CD8-positive, alpha-beta memory T cell (primary cell): Measurements from ENCODE around the gene LPGAT1. TPM values are rescaled to one million over a fixed set of nuclear protein-coding genes. Genes with fewer than 3 reads are reported as not detected.

Experiments used
- CTCF ChIA-PET: fragments of 350-600 bp; sonication (Branson Sonifier 250); formaldehyde crosslinking; loops from one replicate; lab custom pipeline; 2021; ENCODE audit warnings: antibody characterized with exemption; lab: Charles Lee
- POLR2A ChIA-PET: fragments of 350-600 bp; sonication (Branson Sonifier 250); formaldehyde crosslinking; loops from one replicate; lab custom pipeline; 2021; ENCODE audit warnings: antibody characterized with exemption; lab: Charles Lee
- DNase-seq, 5 donors: peaks; one replicate each; pipeline versions ENCODE4 v3.0.0 to v3.0.0-alpha.2; 2020 to 2022; ENCODE audit warnings: mixed read lengths in 1 of 5
- H3K27ac ChIP-seq: one replicate; pipeline ENCODE4 v1.7.0; 2013; ENCODE audit warnings: low read depth, mild to moderate bottlenecking, low read length, moderate library complexity
- H3K27me3 ChIP-seq: 2 replicates; pipeline ENCODE4 v1.7.0; 2013; ENCODE audit warnings: low read length, mild to moderate bottlenecking; ENCODE audit not compliant: insufficient read depth, poor library complexity, severe bottlenecking
- H3K36me3 ChIP-seq: 2 replicates; pipeline ENCODE4 v1.7.0; 2013; ENCODE audit warnings: mild to moderate bottlenecking, low read length, moderate library complexity; ENCODE audit not compliant: insufficient read depth
- H3K4me1 ChIP-seq: 2 replicates; pipeline ENCODE4 v1.7.0; 2013; ENCODE audit warnings: mild to moderate bottlenecking, low read length, moderate library complexity; ENCODE audit not compliant: insufficient read depth
- H3K4me3 ChIP-seq: 2 replicates; pipeline ENCODE4 v1.7.0; 2013; ENCODE audit warnings: mild to moderate bottlenecking, low read length
- H3K9me3 ChIP-seq: 2 replicates; pipeline ENCODE4 v1.7.0; 2013; ENCODE audit warnings: mild to moderate bottlenecking, low read length
- H3K27ac Mint-ChIP-seq, 8 donors: one replicate each; pipeline ENCODE4 v1.8.0; 2020 to 2021; ENCODE audit warnings: mixed read lengths in 8 of 8, mild to moderate bottlenecking in 6 of 8, inconsistent platforms in 3 of 8, moderate library complexity in 3 of 8
- H3K27me3 Mint-ChIP-seq, 2 donors: one replicate each; pipeline ENCODE4 v1.8.0; 2020 to 2021; ENCODE audit warnings: mixed read lengths in 2 of 2, mild to moderate bottlenecking in 1 of 2, moderate library complexity in 1 of 2
- H3K36me3 Mint-ChIP-seq, 3 donors: one replicate each; pipeline ENCODE4 v1.8.0; 2020 to 2021; ENCODE audit warnings: mixed read lengths in 3 of 3, inconsistent platforms in 1 of 3, mild to moderate bottlenecking in 1 of 3
- H3K4me1 Mint-ChIP-seq, 3 donors: one replicate each; pipeline ENCODE4 v1.8.0; 2020 to 2021; ENCODE audit warnings: mixed read lengths in 3 of 3, inconsistent platforms in 1 of 3, mild to moderate bottlenecking in 1 of 3
- H3K4me3 Mint-ChIP-seq, 7 donors: one replicate each; pipeline ENCODE4 v1.8.0; 2020 to 2021; ENCODE audit warnings: mixed read lengths in 7 of 7, mild to moderate bottlenecking in 6 of 7, moderate library complexity in 4 of 7, inconsistent platforms in 2 of 7
- H3K9me3 Mint-ChIP-seq, 5 donors: one replicate each; pipeline ENCODE4 v1.8.0; 2020 to 2022; ENCODE audit warnings: mixed read lengths in 5 of 5, mild to moderate bottlenecking in 3 of 5, moderate library complexity in 2 of 5, inconsistent platforms in 1 of 5
- polyA plus RNA-seq: library from polyadenylated mRNA; unstranded; fragments of 300-500 nt; fragmentation: Illumina TruSeq; gene quantifications from one replicate; pipeline ENCODE4 v1.2.3, GENCODE V29; 2021
- total RNA-seq, 2 experiments: library from RNA; stranded (reverse); gene quantifications; one replicate each; pipeline ENCODE4 v1.2.3, GENCODE V29; 2021

The LPGAT1 gene
- total and polyA plus RNA-seq, 3 experiments from 2014 or later, result 25.3 to 28.9 (median 25.4) TPM

- Mint-ChIP-seq H3K4me3 (peak overlapping the region in 1 of 7 donors; percentile 7), H3K27ac (peak overlapping the region in 3 of 8 donors; percentile 69 to 89 (median 78)), H3K36me3 (no peaks in the 10 kb centered on the region), H3K27me3 (peaks cover 0 to 2% of the 10 kb centered on the region in 2 donors), H3K9me3 (no peaks in the 10 kb centered on the region), H3K4me1 (peaks cover 32 to 39% (median 37%) of the 10 kb centered on the region in 3 donors)
- CTCF ChIA-PET, result interaction anchor here (0.6 to 1.3 kb wide), 3 partner anchors 18 to 94 kb away, joined by 3 to 4 read pairs (median 3); no protein-coding TSS in a partner anchor
- H3K36me3 ChIP-seq, result no peaks in the 10 kb centered on the region
- no peak overlapping the region for H3K4me3 ChIP-seq
- POLR2A ChIA-PET, result interaction anchor here (0.6 kb wide), 1 partner anchor 10 kb away, joined by 4 read pairs; no protein-coding TSS in a partner anchor
- no peaks in the 10 kb centered on the region for H3K9me3 ChIP-seq
- H3K27ac ChIP-seq, result no peak overlapping the region
- no peaks in the 10 kb centered on the region for H3K27me3 ChIP-seq
- DNase-seq, result no peak
- H3K4me1 ChIP-seq, result peaks cover 34% of the 10 kb centered on the region
These were observed 93.2 kb downstream of the LPGAT1 start for GRCh38 chr1:211737115-211738035.

DNA sequence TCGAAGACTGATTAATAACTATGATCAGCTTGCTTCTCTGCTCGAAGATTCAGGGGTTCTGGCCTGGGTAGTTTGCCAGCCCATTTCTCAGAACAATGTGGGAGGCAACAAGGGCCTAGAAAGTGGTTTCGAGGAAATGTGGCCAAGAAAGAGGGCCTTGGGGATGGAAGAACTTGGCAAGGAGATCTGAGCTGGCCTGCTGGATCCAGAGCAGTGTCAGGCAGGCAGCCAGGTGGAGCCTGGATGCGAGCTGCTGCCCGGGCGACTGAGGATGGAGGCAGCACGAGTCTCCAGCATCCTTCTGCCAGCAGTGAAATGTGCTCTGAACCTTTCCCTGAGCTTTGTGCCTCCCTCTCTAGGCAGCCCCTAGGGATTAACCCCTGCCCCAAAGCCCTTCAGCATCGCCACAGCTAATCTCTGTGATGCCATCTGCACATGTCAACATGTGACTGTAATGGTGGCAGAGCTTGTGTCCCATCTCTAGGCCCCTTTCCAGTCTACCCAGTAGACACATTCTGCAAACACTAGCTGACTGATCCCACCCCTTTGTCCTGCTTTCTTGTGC, 94.1 kb downstream of the LPGAT1 start:
- no peaks in the 10 kb centered on the region for H3K9me3 ChIP-seq
- Mint-ChIP-seq H3K27ac (peak overlapping the region in 3 of 8 donors; percentile 6 to 81 (median 33)), H3K4me1 (peaks cover 32 to 39% (median 37%) of the 10 kb centered on the region in 3 donors), H3K36me3 (no peaks in the 10 kb centered on the region), H3K9me3 (no peaks in the 10 kb centered on the region), H3K4me3 (peak overlapping the region in 1 of 7 donors; percentile 32), H3K27me3 (peaks cover 0 to 2% of the 10 kb centered on the region in 2 donors)
- ChIA-PET CTCF (interaction anchor here (1.0 to 1.3 kb wide), 2 partner anchors 17 to 38 kb away, joined by 3 to 4 read pairs; no protein-coding TSS in a partner anchor), POLR2A (interaction anchor here (0.6 kb wide), 1 partner anchor 9 kb away, joined by 4 read pairs; no protein-coding TSS in a partner anchor)
- no peak for DNase-seq
- H3K36me3 ChIP-seq, result no peaks in the 10 kb centered on the region
- no peaks in the 10 kb centered on the region for H3K27me3 ChIP-seq
- H3K4me3 ChIP-seq, result no peak overlapping the region
- H3K27ac ChIP-seq, result no peak overlapping the region
- H3K4me1 ChIP-seq, result peaks cover 34% of the 10 kb centered on the region

- H3K36me3 Mint-ChIP-seq, result no peaks in the 10 kb centered on the region
- Histone ChIP-seq H3K36me3 (no peaks in the 10 kb centered on the region), H3K4me1 (peaks cover 34% of the 10 kb centered on the region), H3K9me3 (no peaks in the 10 kb centered on the region), H3K27me3 (no peaks in the 10 kb centered on the region), H3K27ac (no peak overlapping the region), H3K4me3 (no peak overlapping the region)
- H3K4me3 Mint-ChIP-seq, result no peak overlapping the region
- DNase-seq, result no peak
- no peaks in the 10 kb centered on the region for H3K9me3 Mint-ChIP-seq
- H3K27ac Mint-ChIP-seq, result no peak overlapping the region
- peaks cover 29 to 33% (median 30%) of the 10 kb centered on the region in 3 donors for H3K4me1 Mint-ChIP-seq
- peaks cover 0 to 2% of the 10 kb centered on the region in 2 donors for H3K27me3 Mint-ChIP-seq
- ChIA-PET CTCF (no interaction called here), POLR2A (no interaction called here)
These were observed 95.1 kb downstream of the LPGAT1 start for GRCh38 chr1:211735208-211736170.

DNA sequence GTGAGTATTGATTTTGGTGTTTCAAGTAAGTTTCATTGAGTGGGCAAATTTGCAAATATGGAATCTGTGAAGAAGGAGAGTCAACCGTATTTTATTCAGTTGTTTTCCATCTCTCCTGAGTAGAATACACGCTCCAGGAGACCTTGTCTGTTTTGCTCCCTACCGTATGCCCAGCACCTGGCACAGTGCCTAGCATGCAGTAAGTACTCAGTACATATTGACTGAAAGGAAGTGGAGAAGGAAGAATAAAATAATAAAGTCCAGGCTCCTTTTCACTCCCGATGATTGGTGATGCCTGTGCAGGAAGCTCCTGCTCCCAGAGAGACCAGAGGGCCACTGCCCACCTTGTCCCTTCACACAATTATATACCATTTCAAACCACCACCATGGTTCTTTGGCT, 95.8 kb downstream of the LPGAT1 start:
- Mint-ChIP-seq H3K4me3 (no peak overlapping the region), H3K9me3 (no peaks in the 10 kb centered on the region), H3K36me3 (no peaks in the 10 kb centered on the region), H3K27ac (no peak overlapping the region), H3K27me3 (peaks cover 0 to 2% of the 10 kb centered on the region in 2 donors), H3K4me1 (peaks cover 22 to 26% (median 23%) of the 10 kb centered on the region in 3 donors)
- DNase-seq, result no peak
- ChIA-PET POLR2A (no interaction called here), CTCF (no interaction called here)
- no peaks in the 10 kb centered on the region for H3K36me3 ChIP-seq
- no peaks in the 10 kb centered on the region for H3K9me3 ChIP-seq
- H3K4me3 ChIP-seq, result no peak overlapping the region
- H3K27me3 ChIP-seq, result no peaks in the 10 kb centered on the region
- H3K27ac ChIP-seq, result no peak overlapping the region
- H3K4me1 ChIP-seq, result peaks cover 28% of the 10 kb centered on the region

DNA sequence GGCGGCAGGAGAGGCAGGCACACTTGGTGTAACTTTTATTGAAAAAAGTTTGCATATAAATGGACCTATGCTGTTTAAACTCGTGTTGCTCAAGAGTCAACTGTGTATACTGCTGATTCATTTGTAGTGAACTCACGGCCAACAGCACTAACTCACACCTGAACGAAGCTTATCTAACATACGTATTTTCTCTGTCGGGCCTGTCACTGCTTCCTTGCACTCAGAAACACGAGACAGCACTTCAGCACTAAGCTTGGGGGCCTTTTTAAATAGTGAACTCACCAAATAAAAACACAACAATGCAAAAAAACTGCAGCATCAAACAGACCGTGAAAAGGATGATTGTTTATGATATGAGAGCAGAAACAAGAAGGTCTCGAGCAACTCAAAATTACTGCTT, 96.2 kb downstream of the LPGAT1 start:
- Mint-ChIP-seq H3K9me3 (no peaks in the 10 kb centered on the region), H3K27me3 (peaks cover 0 to 2% of the 10 kb centered on the region in 2 donors), H3K4me3 (no peak overlapping the region), H3K36me3 (no peaks in the 10 kb centered on the region), H3K27ac (no peak overlapping the region), H3K4me1 (peaks cover 18 to 21% (median 19%) of the 10 kb centered on the region in 3 donors)
- no peak for DNase-seq
- Histone ChIP-seq H3K27ac (no peak overlapping the region), H3K9me3 (no peaks in the 10 kb centered on the region), H3K4me1 (peaks cover 23% of the 10 kb centered on the region), H3K36me3 (no peaks in the 10 kb centered on the region), H3K27me3 (no peaks in the 10 kb centered on the region), H3K4me3 (no peak overlapping the region)
- ChIA-PET CTCF (no interaction called here), POLR2A (no interaction called here)

- Histone ChIP-seq H3K9me3 (no peaks in the 10 kb centered on the region), H3K27ac (no peak overlapping the region), H3K4me3 (no peak overlapping the region), H3K4me1 (peaks cover 4% of the 10 kb centered on the region), H3K36me3 (no peaks in the 10 kb centered on the region), H3K27me3 (no peaks in the 10 kb centered on the region)
- DNase-seq, result no peak
- peaks cover 1 to 2% (median 2%) of the 10 kb centered on the region in 3 donors for H3K4me1 Mint-ChIP-seq
- no peaks in the 10 kb centered on the region for H3K9me3 Mint-ChIP-seq
- peaks cover 0 to 2% of the 10 kb centered on the region in 2 donors for H3K27me3 Mint-ChIP-seq
- peak overlapping the region in 2 of 8 donors; percentile 2 to 54 for H3K27ac Mint-ChIP-seq
- no peaks in the 10 kb centered on the region for H3K36me3 Mint-ChIP-seq
- ChIA-PET CTCF (interaction anchor here (0.5 to 1.3 kb wide), 2 partner anchors 18 to 34 kb away, joined by 3 read pairs; no protein-coding TSS in a partner anchor), POLR2A (no interaction called here)
- H3K4me3 Mint-ChIP-seq, result peak overlapping the region in 1 of 7 donors; percentile 3
These were observed 98.1 kb downstream of the LPGAT1 start for GRCh38 chr1:211732293-211732980.
